ENCODE measurements around the gene MIX23. TPM values are rescaled to one million over a fixed set of nuclear protein-coding genes. Genes with fewer than 3 reads are reported as not detected.

The MIX23 gene
- total RNA-seq, 1 donor from 2014 or later, result 46.6 TPM

GRCh38 chr3:122343654-122344053 lies 39.4 kb downstream of the MIX23 start:
- H3K9me3 ChIP-seq (ENCODE audit: insufficient read depth, low read depth, low read length), result peaks cover 3% of the 10 kb centered on the region
- peaks cover 2% of the 10 kb centered on the region for H3K27me3 Mint-ChIP-seq (ENCODE audit: low read depth, unreplicated experiment)
- no peaks in the 10 kb centered on the region for H3K4me1 ChIP-seq (ENCODE audit: insufficient read depth, low read length)
- H3K9me3 Mint-ChIP-seq (ENCODE audit: unreplicated experiment), result no peaks in the 10 kb centered on the region
- H3K9ac ChIP-seq (ENCODE audit: low read length), result no peak overlapping the region
- DNase-seq (ENCODE audit: low read depth), result peak; percentile 10
- H3K79me2 ChIP-seq (ENCODE audit: insufficient read depth, low read length), result no peaks in the 10 kb centered on the region
- no peak overlapping the region for H3K27ac Mint-ChIP-seq (ENCODE audit: unreplicated experiment)
- H2AFZ ChIP-seq (ENCODE audit: low read depth, low read length), result no peak overlapping the region
- H3K4me2 ChIP-seq (ENCODE audit: low read length), result no peak overlapping the region
- no peaks in the 10 kb centered on the region for H4K20me1 ChIP-seq (ENCODE audit: insufficient read depth, low read length)
- no peaks in the 10 kb centered on the region for H3K36me3 Mint-ChIP-seq (ENCODE audit: low read depth, unreplicated experiment)
- H3K4me1 Mint-ChIP-seq (ENCODE audit: low read depth, unreplicated experiment), result no peaks in the 10 kb centered on the region
- H3K4me3 ChIP-seq (ENCODE audit: insufficient read depth, low read depth, low read length), result no peak overlapping the region
- H3K27me3 ChIP-seq (ENCODE audit: insufficient read depth, low read length), result peaks cover 2% of the 10 kb centered on the region
- FAIRE-seq, result no peak
- no peak overlapping the region for H3K4me3 Mint-ChIP-seq (ENCODE audit: unreplicated experiment)
- TF ChIP-seq, protein P1, sequence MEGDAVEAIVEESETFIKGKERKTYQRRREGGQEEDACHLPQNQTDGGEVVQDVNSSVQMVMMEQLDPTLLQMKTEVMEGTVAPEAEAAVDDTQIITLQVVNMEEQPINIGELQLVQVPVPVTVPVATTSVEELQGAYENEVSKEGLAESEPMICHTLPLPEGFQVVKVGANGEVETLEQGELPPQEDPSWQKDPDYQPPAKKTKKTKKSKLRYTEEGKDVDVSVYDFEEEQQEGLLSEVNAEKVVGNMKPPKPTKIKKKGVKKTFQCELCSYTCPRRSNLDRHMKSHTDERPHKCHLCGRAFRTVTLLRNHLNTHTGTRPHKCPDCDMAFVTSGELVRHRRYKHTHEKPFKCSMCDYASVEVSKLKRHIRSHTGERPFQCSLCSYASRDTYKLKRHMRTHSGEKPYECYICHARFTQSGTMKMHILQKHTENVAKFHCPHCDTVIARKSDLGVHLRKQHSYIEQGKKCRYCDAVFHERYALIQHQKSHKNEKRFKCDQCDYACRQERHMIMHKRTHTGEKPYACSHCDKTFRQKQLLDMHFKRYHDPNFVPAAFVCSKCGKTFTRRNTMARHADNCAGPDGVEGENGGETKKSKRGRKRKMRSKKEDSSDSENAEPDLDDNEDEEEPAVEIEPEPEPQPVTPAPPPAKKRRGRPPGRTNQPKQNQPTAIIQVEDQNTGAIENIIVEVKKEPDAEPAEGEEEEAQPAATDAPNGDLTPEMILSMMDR (IDR thresholded peaks at IDR 0.05; ENCODE audit: insufficient read depth, low read depth, low read length), result no peak
- no peak for TF ChIP-seq EZH2 (IDR thresholded peaks at IDR 0.05; ENCODE audit: insufficient read depth, low read length)
- H3K36me3 ChIP-seq (ENCODE audit: insufficient read depth, low read length), result no peaks in the 10 kb centered on the region
- H3K27ac ChIP-seq (ENCODE audit: low read depth, low read length), result no peak overlapping the region

GRCh38 chr3:122342803-122343202 lies 40.2 kb downstream of the MIX23 start:
- FAIRE-seq (no peak), DNase-seq (ENCODE audit: low read depth) (no peak)
- H3K4me2 ChIP-seq (ENCODE audit: low read length), result no peak overlapping the region
- H4K20me1 ChIP-seq (ENCODE audit: insufficient read depth, low read length), result no peaks in the 10 kb centered on the region
- H3K27ac ChIP-seq (ENCODE audit: low read depth, low read length), result no peak overlapping the region
- no peaks in the 10 kb centered on the region for H3K4me1 ChIP-seq (ENCODE audit: insufficient read depth, low read length)
- no peaks in the 10 kb centered on the region for H3K36me3 ChIP-seq (ENCODE audit: insufficient read depth, low read length)
- no peak overlapping the region for H3K4me3 ChIP-seq (ENCODE audit: insufficient read depth, low read depth, low read length)
- no peaks in the 10 kb centered on the region for H3K4me1 Mint-ChIP-seq (ENCODE audit: low read depth, unreplicated experiment)
- H3K27me3 Mint-ChIP-seq (ENCODE audit: low read depth, unreplicated experiment), result peaks cover 2% of the 10 kb centered on the region
- H3K27me3 ChIP-seq (ENCODE audit: insufficient read depth, low read length), result peaks cover 2% of the 10 kb centered on the region
- H3K4me3 Mint-ChIP-seq (ENCODE audit: unreplicated experiment), result no peak overlapping the region
- TF ChIP-seq, protein P1 (IDR thresholded peaks at IDR 0.05; ENCODE audit: insufficient read depth, low read depth, low read length), result no peak
- no peak for TF ChIP-seq EZH2 (IDR thresholded peaks at IDR 0.05; ENCODE audit: insufficient read depth, low read length)
- no peak overlapping the region for H2AFZ ChIP-seq (ENCODE audit: low read depth, low read length)
- H3K27ac Mint-ChIP-seq (ENCODE audit: unreplicated experiment), result no peak overlapping the region
- no peaks in the 10 kb centered on the region for H3K9me3 ChIP-seq (ENCODE audit: insufficient read depth, low read depth, low read length)
- H3K9ac ChIP-seq (ENCODE audit: low read length), result no peak overlapping the region
- H3K36me3 Mint-ChIP-seq (ENCODE audit: low read depth, unreplicated experiment), result no peaks in the 10 kb centered on the region
- H3K79me2 ChIP-seq (ENCODE audit: insufficient read depth, low read length), result no peaks in the 10 kb centered on the region
- H3K9me3 Mint-ChIP-seq (ENCODE audit: unreplicated experiment), result no peaks in the 10 kb centered on the region

GRCh38 chr3:122332551-122332950 lies 50.5 kb downstream of the MIX23 start:
- Histone ChIP-seq H4K20me1 (ENCODE audit: insufficient read depth, low read length) (no peaks in the 10 kb centered on the region), H3K9ac (ENCODE audit: low read length) (no peak overlapping the region), H3K4me1 (ENCODE audit: insufficient read depth, low read length) (no peaks in the 10 kb centered on the region), H3K79me2 (ENCODE audit: insufficient read depth, low read length) (no peaks in the 10 kb centered on the region), H3K27ac (ENCODE audit: low read depth, low read length) (no peak overlapping the region), H3K4me3 (ENCODE audit: insufficient read depth, low read depth, low read length) (no peak overlapping the region), H3K4me2 (ENCODE audit: low read length) (no peak overlapping the region), H2AFZ (ENCODE audit: low read depth, low read length) (no peak overlapping the region), H3K27me3 (ENCODE audit: insufficient read depth, low read length) (peaks cover 2% of the 10 kb centered on the region), H3K9me3 (ENCODE audit: insufficient read depth, low read depth, low read length) (no peaks in the 10 kb centered on the region), H3K36me3 (ENCODE audit: insufficient read depth, low read length) (no peaks in the 10 kb centered on the region)
- no peaks in the 10 kb centered on the region for H3K9me3 Mint-ChIP-seq (ENCODE audit: unreplicated experiment)
- TF ChIP-seq EZH2 (IDR thresholded peaks at IDR 0.05; ENCODE audit: insufficient read depth, low read length), result no peak
- TF ChIP-seq, protein P1 (IDR thresholded peaks at IDR 0.05; ENCODE audit: insufficient read depth, low read depth, low read length), result no peak
- H3K27ac Mint-ChIP-seq (ENCODE audit: unreplicated experiment), result no peak overlapping the region
- H3K4me3 Mint-ChIP-seq (ENCODE audit: unreplicated experiment), result no peak overlapping the region
- no peak for DNase-seq (ENCODE audit: low read depth)
- H3K36me3 Mint-ChIP-seq (ENCODE audit: low read depth, unreplicated experiment), result no peaks in the 10 kb centered on the region
- peaks cover 11% of the 10 kb centered on the region for H3K27me3 Mint-ChIP-seq (ENCODE audit: low read depth, unreplicated experiment)
- H3K4me1 Mint-ChIP-seq (ENCODE audit: low read depth, unreplicated experiment), result no peaks in the 10 kb centered on the region
- no peak for FAIRE-seq
